Measurements from ENCODE around the gene RFFL.

GRCh38 chr17:34974794-34975785 is 88.4 kb downstream of the RFFL start:
- TF ChIP-seq CTCF (IDR thresholded peaks at IDR 0.05 in 2 of 3, conservative IDR thresholded peaks at IDR 0.05 in 1 of 3; ENCODE audit: borderline replicate concordance in 1 of 3, insufficient read depth in 1 of 3, low read depth in 2 of 3, low read length in 2 of 3) (no peak), EZH2 (IDR thresholded peaks at IDR 0.05) (no peak), POLR2A (IDR thresholded peaks at IDR 0.05; ENCODE audit: borderline replicate concordance, extremely low read depth, insufficient read depth, insufficient read length) (no peak), POLR2AphosphoS5 (IDR thresholded peaks at IDR 0.05; ENCODE audit: low read depth, low read length) (no peak), ZBTB33 (IDR thresholded peaks at IDR 0.05; ENCODE audit: extremely low read depth, insufficient replicate concordance, low read length) (no peak), EZH2phosphoT487 (IDR thresholded peaks at IDR 0.05; ENCODE audit: borderline replicate concordance) (no peak), FOSL1 (IDR thresholded peaks at IDR 0.05; ENCODE audit: low read depth) (no peak), MAX (IDR thresholded peaks at IDR 0.05) (no peak), ZNF274 (IDR thresholded peaks at IDR 0.05; ENCODE audit: low read depth, low read length) (no peak), ZFX (IDR thresholded peaks at IDR 0.05) (no peak), REST (IDR thresholded peaks at IDR 0.05; ENCODE audit: low read depth) (no peak)

Data from HCT116 (cell line).